Measurements from ENCODE around the gene HSD17B1.

DNA sequence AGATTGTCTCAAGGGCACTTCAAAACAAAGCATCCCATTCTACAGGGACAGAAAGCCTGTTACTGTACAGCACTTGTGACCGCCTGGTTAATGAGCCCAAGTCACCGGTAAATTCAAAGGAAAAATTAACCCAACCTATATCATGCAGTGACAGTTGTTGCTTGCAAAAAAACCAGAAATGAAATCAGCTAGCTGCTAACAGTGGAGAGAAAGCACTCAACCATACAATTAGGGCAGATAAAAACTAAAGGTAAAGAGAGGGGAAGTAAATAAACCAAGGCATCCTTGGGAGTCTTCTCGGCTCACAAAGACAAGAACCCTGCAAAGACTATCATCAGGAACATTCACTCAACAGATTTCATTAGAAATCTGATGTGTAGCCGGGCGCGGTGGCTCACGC lies 50.6 kb downstream of the HSD17B1 start:
- no peak for TF ChIP-seq EZH2 (IDR thresholded peaks at IDR 0.05; ENCODE audit: borderline replicate concordance, low read depth, low read length, poor library complexity, severe bottlenecking)
- TF ChIP-seq, protein P1, sequence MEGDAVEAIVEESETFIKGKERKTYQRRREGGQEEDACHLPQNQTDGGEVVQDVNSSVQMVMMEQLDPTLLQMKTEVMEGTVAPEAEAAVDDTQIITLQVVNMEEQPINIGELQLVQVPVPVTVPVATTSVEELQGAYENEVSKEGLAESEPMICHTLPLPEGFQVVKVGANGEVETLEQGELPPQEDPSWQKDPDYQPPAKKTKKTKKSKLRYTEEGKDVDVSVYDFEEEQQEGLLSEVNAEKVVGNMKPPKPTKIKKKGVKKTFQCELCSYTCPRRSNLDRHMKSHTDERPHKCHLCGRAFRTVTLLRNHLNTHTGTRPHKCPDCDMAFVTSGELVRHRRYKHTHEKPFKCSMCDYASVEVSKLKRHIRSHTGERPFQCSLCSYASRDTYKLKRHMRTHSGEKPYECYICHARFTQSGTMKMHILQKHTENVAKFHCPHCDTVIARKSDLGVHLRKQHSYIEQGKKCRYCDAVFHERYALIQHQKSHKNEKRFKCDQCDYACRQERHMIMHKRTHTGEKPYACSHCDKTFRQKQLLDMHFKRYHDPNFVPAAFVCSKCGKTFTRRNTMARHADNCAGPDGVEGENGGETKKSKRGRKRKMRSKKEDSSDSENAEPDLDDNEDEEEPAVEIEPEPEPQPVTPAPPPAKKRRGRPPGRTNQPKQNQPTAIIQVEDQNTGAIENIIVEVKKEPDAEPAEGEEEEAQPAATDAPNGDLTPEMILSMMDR (conservative IDR thresholded peaks at IDR 0.05; ENCODE audit: low read depth, low read length): no peak
